ENCODE measurements around the gene VPS37C. TPM values are rescaled to one million over a fixed set of nuclear protein-coding genes. Genes with fewer than 3 reads are reported as not detected.
A peak's percentile ranks its signal among the peaks of the same experiment; 100 is the strongest.

VPS37C gene
- total and polyA plus RNA-seq, 9 of the 15 experiments (the other 6 are each of a cell fraction or from before 2014, with no cell fraction given), result 0.62 to 29.8 (median 11.5) TPM

DNA sequence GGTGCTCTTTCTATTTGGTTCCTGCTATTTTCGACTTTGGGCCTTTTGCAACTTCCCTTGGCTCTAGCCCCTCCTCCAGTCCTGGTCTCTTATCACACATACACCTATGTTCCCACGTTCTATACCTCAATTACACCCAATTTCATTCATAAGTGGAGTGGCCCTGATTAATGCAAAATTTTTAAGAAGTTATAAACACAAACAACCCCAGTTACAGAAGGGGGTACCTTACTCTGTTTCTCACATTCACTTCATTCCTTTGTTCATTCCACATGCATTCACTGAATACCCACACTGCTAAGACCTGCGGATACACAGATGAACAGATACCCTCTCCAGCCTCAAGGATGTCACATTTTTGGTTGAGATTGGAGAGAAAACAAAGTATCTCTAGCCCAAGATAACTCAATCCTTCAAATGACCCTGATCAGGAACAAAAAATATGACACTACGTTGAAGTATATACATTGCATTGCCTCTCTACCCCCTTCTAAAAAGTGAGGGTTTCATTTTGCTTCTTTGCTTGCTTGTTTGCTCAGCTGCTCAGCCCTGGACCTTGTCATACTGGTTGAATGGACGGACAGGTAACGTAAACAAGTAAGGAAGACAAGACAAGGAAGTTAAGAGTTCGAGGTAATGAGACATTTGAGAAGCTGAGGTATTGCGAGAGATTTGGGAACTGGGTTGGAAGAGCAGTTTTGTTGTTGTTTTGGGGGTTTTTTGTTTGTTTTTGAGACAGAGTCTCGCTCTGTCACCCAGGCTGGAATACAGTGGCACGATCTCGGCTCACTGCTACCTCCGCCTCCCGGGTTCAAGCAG lies 3.6 kb upstream of the VPS37C start (continued):
- TF ChIP-seq, protein P1, sequence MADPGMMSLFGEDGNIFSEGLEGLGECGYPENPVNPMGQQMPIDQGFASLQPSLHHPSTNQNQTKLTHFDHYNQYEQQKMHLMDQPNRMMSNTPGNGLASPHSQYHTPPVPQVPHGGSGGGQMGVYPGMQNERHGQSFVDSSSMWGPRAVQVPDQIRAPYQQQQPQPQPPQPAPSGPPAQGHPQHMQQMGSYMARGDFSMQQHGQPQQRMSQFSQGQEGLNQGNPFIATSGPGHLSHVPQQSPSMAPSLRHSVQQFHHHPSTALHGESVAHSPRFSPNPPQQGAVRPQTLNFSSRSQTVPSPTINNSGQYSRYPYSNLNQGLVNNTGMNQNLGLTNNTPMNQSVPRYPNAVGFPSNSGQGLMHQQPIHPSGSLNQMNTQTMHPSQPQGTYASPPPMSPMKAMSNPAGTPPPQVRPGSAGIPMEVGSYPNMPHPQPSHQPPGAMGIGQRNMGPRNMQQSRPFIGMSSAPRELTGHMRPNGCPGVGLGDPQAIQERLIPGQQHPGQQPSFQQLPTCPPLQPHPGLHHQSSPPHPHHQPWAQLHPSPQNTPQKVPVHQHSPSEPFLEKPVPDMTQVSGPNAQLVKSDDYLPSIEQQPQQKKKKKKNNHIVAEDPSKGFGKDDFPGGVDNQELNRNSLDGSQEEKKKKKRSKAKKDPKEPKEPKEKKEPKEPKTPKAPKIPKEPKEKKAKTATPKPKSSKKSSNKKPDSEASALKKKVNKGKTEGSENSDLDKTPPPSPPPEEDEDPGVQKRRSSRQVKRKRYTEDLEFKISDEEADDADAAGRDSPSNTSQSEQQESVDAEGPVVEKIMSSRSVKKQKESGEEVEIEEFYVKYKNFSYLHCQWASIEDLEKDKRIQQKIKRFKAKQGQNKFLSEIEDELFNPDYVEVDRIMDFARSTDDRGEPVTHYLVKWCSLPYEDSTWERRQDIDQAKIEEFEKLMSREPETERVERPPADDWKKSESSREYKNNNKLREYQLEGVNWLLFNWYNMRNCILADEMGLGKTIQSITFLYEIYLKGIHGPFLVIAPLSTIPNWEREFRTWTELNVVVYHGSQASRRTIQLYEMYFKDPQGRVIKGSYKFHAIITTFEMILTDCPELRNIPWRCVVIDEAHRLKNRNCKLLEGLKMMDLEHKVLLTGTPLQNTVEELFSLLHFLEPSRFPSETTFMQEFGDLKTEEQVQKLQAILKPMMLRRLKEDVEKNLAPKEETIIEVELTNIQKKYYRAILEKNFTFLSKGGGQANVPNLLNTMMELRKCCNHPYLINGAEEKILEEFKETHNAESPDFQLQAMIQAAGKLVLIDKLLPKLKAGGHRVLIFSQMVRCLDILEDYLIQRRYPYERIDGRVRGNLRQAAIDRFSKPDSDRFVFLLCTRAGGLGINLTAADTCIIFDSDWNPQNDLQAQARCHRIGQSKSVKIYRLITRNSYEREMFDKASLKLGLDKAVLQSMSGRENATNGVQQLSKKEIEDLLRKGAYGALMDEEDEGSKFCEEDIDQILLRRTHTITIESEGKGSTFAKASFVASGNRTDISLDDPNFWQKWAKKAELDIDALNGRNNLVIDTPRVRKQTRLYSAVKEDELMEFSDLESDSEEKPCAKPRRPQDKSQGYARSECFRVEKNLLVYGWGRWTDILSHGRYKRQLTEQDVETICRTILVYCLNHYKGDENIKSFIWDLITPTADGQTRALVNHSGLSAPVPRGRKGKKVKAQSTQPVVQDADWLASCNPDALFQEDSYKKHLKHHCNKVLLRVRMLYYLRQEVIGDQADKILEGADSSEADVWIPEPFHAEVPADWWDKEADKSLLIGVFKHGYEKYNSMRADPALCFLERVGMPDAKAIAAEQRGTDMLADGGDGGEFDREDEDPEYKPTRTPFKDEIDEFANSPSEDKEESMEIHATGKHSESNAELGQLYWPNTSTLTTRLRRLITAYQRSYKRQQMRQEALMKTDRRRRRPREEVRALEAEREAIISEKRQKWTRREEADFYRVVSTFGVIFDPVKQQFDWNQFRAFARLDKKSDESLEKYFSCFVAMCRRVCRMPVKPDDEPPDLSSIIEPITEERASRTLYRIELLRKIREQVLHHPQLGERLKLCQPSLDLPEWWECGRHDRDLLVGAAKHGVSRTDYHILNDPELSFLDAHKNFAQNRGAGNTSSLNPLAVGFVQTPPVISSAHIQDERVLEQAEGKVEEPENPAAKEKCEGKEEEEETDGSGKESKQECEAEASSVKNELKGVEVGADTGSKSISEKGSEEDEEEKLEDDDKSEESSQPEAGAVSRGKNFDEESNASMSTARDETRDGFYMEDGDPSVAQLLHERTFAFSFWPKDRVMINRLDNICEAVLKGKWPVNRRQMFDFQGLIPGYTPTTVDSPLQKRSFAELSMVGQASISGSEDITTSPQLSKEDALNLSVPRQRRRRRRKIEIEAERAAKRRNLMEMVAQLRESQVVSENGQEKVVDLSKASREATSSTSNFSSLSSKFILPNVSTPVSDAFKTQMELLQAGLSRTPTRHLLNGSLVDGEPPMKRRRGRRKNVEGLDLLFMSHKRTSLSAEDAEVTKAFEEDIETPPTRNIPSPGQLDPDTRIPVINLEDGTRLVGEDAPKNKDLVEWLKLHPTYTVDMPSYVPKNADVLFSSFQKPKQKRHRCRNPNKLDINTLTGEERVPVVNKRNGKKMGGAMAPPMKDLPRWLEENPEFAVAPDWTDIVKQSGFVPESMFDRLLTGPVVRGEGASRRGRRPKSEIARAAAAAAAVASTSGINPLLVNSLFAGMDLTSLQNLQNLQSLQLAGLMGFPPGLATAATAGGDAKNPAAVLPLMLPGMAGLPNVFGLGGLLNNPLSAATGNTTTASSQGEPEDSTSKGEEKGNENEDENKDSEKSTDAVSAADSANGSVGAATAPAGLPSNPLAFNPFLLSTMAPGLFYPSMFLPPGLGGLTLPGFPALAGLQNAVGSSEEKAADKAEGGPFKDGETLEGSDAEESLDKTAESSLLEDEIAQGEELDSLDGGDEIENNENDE (IDR thresholded peaks at IDR 0.05; ENCODE audit: low read depth, low read length), result no peak
- 0 out of 2 replicates have a peak, but pooled peaks have one; percentile 13 for TF ChIP-seq GATAD2B (IDR thresholded peaks at IDR 0.05; ENCODE audit: borderline replicate concordance)
- no peak for TF ChIP-seq SRSF1 (IDR thresholded peaks at IDR 0.05; ENCODE audit: low read depth, low read length)
- TF ChIP-seq, protein P2, sequence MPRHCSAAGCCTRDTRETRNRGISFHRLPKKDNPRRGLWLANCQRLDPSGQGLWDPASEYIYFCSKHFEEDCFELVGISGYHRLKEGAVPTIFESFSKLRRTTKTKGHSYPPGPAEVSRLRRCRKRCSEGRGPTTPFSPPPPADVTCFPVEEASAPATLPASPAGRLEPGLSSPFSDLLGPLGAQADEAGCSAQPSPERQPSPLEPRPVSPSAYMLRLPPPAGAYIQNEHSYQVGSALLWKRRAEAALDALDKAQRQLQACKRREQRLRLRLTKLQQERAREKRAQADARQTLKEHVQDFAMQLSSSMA (CRISPR knock-in tag; IDR thresholded peaks at IDR 0.05), result no peak
- TF ChIP-seq ZNF197 (CRISPR knock-in tag; IDR thresholded peaks at IDR 0.05; ENCODE audit: low read depth), result no peak
- peak; percentile 56; the same call in 1 of the 2 replicates for TF ChIP-seq KAT7 (CRISPR knock-in tag; IDR thresholded peaks at IDR 0.05; ENCODE audit: borderline replicate concordance)
- TF ChIP-seq, protein P3, sequence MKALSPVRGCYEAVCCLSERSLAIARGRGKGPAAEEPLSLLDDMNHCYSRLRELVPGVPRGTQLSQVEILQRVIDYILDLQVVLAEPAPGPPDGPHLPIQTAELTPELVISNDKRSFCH (CRISPR knock-in tag; IDR thresholded peaks at IDR 0.05), result no peak
- TF ChIP-seq, protein P3 (tag; IDR thresholded peaks at IDR 0.05), result no peak
- TF ChIP-seq DPF2 (IDR thresholded peaks at IDR 0.05), result no peak; the same call in 1 of the 2 replicates
- no peak for TF ChIP-seq ZBTB17 (CRISPR knock-in tag; IDR thresholded peaks at IDR 0.05)
- TF ChIP-seq STAT5A (IDR thresholded peaks at IDR 0.05; ENCODE audit: borderline replicate concordance, low read length), result no peak
- TF ChIP-seq ZNF212 (CRISPR knock-in tag; IDR thresholded peaks at IDR 0.05), result no peak
- no peak for TF ChIP-seq NCOA1 (IDR thresholded peaks at IDR 0.05; ENCODE audit: low read depth)
- no peak for TF ChIP-seq HNRNPUL1 (IDR thresholded peaks at IDR 0.05; ENCODE audit: low read length)
